ENCODE results near the gene CAB39L. TPM values are rescaled to one million over a fixed set of nuclear protein-coding genes. Genes with fewer than 3 reads are reported as not detected.

The CAB39L gene
- total RNA-seq, 2 experiments from 2014 or later, result 3.8 to 4.5 TPM

DNA sequence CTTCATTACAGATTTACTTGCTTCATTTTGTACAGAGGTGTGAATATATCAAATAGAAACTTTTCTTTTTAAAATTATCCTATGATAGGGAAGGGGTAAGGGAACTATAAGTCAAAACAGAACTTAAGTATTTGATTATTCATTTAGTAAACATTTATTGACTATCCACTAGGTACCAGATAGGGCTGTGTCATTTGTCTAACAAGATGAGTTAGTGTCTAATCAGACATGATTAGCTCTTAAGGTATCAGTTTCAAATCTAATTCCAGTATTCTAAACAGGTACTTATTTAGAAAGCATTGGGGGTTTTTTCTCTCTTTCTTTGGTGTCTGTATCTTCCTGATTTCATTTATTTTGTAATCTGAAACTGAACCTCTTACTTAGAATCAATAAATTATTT lies 164.0 kb downstream of the CAB39L start:
- intact Hi-C loops (cut with micrococcal nuclease), result loop anchor here (5.0 kb wide), 1 partner anchor 683 kb away; no protein-coding TSS in a partner anchor
- no peak for DNase-seq
- Mint-ChIP-seq H3K27ac (no peak overlapping the region), H3K9me3 (no peaks in the 10 kb centered on the region), H3K36me3 (ENCODE audit: low read depth) (peaks cover 7% of the 10 kb centered on the region), H3K27me3 (ENCODE audit: low read depth) (no peaks in the 10 kb centered on the region), H3K4me1 (ENCODE audit: low read depth) (no peaks in the 10 kb centered on the region), H3K4me3 (no peak overlapping the region)
- CTCF ChIA-PET, result interaction anchor here (0.7 to 4.0 kb wide), 14 partner anchors 10 to 328 kb away, joined by 3 to 19 read pairs (median 6); partner anchors contain the start of gene CDADC1

GRCh38 chr13:49279112-49279511 lies 164.8 kb downstream of the CAB39L start:
- intact Hi-C loops (cut with micrococcal nuclease), result no loop called here
- Mint-ChIP-seq H3K4me3 (no peak overlapping the region), H3K36me3 (ENCODE audit: low read depth) (peaks cover 7% of the 10 kb centered on the region), H3K9me3 (no peaks in the 10 kb centered on the region), H3K27me3 (ENCODE audit: low read depth) (no peaks in the 10 kb centered on the region), H3K27ac (no peak overlapping the region), H3K4me1 (ENCODE audit: low read depth) (no peaks in the 10 kb centered on the region)
- no peak for DNase-seq
- CTCF ChIA-PET, result interaction anchor here (0.6 to 2.5 kb wide), 11 partner anchors 12 to 296 kb away, joined by 3 to 7 read pairs (median 4); no protein-coding TSS in a partner anchor

DNA sequence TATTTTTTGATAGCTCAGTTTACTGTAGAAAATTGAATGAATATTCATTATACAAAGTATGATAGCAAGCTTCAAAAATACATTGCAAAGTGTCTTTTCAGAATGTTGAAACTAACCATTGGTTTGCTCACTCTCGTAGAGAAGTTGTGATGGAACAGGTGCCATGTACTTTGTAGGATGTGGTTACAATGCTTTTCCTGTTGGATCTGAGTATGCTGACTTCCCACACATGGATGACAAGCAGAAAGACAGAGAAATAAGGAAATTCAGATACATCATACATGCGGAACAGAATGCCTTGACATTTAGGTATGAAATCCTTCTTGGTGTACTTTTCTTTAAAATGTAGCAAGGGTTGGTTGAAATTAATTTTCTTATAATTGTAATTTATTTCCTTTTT lies 165.7 kb downstream of the CAB39L start:
- no peak overlapping the region for H3K4me3 Mint-ChIP-seq
- H3K27me3 Mint-ChIP-seq (ENCODE audit: low read depth), result no peaks in the 10 kb centered on the region
- no peaks in the 10 kb centered on the region for H3K9me3 Mint-ChIP-seq
- CTCF ChIA-PET, result interaction anchor here (1.0 to 2.5 kb wide), 6 partner anchors 31 to 295 kb away, joined by 3 to 7 read pairs (median 4); partner anchors contain the start of gene CDADC1
- intact Hi-C loops (cut with micrococcal nuclease), result no loop called here
- no peak for DNase-seq
- no peaks in the 10 kb centered on the region for H3K4me1 Mint-ChIP-seq (ENCODE audit: low read depth)
- H3K27ac Mint-ChIP-seq, result no peak overlapping the region
- peaks cover 5% of the 10 kb centered on the region for H3K36me3 Mint-ChIP-seq (ENCODE audit: low read depth)

- Mint-ChIP-seq H3K27ac (no peak overlapping the region), H3K9me3 (no peaks in the 10 kb centered on the region), H3K27me3 (ENCODE audit: low read depth) (no peaks in the 10 kb centered on the region), H3K4me1 (ENCODE audit: low read depth) (peaks cover 11% of the 10 kb centered on the region), H3K36me3 (ENCODE audit: low read depth) (peaks cover 8% of the 10 kb centered on the region), H3K4me3 (no peak overlapping the region)
- CTCF ChIA-PET, result interaction anchor here (1.4 kb wide), 1 partner anchor 9 kb away, joined by 4 read pairs; no protein-coding TSS in a partner anchor
- intact Hi-C loops (cut with micrococcal nuclease), result no loop called here
- DNase-seq, result no peak
Measured at GRCh38 chr13:49272296-49272695, 171.6 kb downstream of the CAB39L start.

- Mint-ChIP-seq H3K9me3 (no peaks in the 10 kb centered on the region), H3K4me3 (no peak overlapping the region), H3K36me3 (ENCODE audit: low read depth) (peaks cover 8% of the 10 kb centered on the region), H3K4me1 (ENCODE audit: low read depth) (peaks cover 11% of the 10 kb centered on the region), H3K27ac (no peak overlapping the region), H3K27me3 (ENCODE audit: low read depth) (no peaks in the 10 kb centered on the region)
- DNase-seq, result no peak
- CTCF ChIA-PET, result interaction anchor here (0.6 to 2.3 kb wide), 4 partner anchors 9 to 920 kb away, joined by 3 to 8 read pairs (median 4); no protein-coding TSS in a partner anchor
- intact Hi-C loops (cut with micrococcal nuclease), result no loop called here
Measured at GRCh38 chr13:49271264-49271663, 172.6 kb downstream of the CAB39L start.

DNA sequence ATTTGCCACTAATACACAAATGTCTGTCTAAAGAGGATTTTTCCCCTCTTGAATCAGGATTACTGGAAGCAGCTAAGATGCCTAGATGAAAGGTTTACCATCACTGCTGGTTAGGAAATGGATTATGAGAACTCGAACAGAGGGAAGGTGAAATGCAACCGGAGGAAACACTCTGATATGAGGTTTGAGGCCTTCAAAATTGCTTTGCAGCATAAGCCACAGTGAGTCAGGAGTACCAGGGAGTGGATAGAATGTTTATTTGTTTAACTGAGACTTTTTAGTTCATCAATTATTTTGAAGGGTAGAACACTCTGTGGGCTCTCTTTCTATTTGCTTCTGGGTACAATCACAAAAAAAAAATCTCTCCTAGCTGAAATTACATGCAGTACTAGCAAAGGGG lies 178.0 kb downstream of the CAB39L start:
- intact Hi-C loops (cut with micrococcal nuclease), result no loop called here
- Mint-ChIP-seq H3K9me3 (no peaks in the 10 kb centered on the region), H3K27ac (no peak overlapping the region), H3K36me3 (ENCODE audit: low read depth) (peaks cover 19% of the 10 kb centered on the region), H3K4me3 (no peak overlapping the region), H3K4me1 (ENCODE audit: low read depth) (peaks cover under 1% of the 10 kb centered on the region), H3K27me3 (ENCODE audit: low read depth) (no peaks in the 10 kb centered on the region)
- CTCF ChIA-PET, result no interaction called here
- DNase-seq, result no peak

- no peak overlapping the region for H3K27ac Mint-ChIP-seq
- H3K4me3 Mint-ChIP-seq, result no peak overlapping the region
- no peaks in the 10 kb centered on the region for H3K9me3 Mint-ChIP-seq
- intact Hi-C loops (cut with micrococcal nuclease), result no loop called here
- peaks cover 8% of the 10 kb centered on the region for H3K4me1 Mint-ChIP-seq (ENCODE audit: low read depth)
- no peak for DNase-seq
- H3K36me3 Mint-ChIP-seq (ENCODE audit: low read depth), result peaks cover 30% of the 10 kb centered on the region
- CTCF ChIA-PET, result interaction anchor here (0.7 kb wide), 1 partner anchor 277 kb away, joined by 3 read pairs; no protein-coding TSS in a partner anchor
- H3K27me3 Mint-ChIP-seq (ENCODE audit: low read depth), result no peaks in the 10 kb centered on the region
Measured at GRCh38 chr13:49262634-49263033, 181.2 kb downstream of the CAB39L start.

GRCh38 chr13:49259586-49259985 lies 184.3 kb downstream of the CAB39L start:
- CTCF ChIA-PET, result no interaction called here
- H3K9me3 Mint-ChIP-seq, result no peaks in the 10 kb centered on the region
- DNase-seq, result no peak
- intact Hi-C loops (cut with micrococcal nuclease), result no loop called here
- no peaks in the 10 kb centered on the region for H3K27me3 Mint-ChIP-seq (ENCODE audit: low read depth)
- H3K4me1 Mint-ChIP-seq (ENCODE audit: low read depth), result peaks cover 27% of the 10 kb centered on the region
- peaks cover 49% of the 10 kb centered on the region for H3K36me3 Mint-ChIP-seq (ENCODE audit: low read depth)
- no peak overlapping the region for H3K4me3 Mint-ChIP-seq
- H3K27ac Mint-ChIP-seq, result no peak overlapping the region

Other genes starting within 250 kb of the CAB39L start
- gene MLNR, start 223.7 kb downstream of the CAB39L start, total RNA-seq, result not detected
- 10 to 100 TPM; 13.2 to 14.7 TPM for gene CDADC1, start 196.1 kb downstream of the CAB39L start, total RNA-seq
- 10 to 100 TPM; 15.8 to 16.2 TPM for gene SETDB2, start 210 bp upstream of the CAB39L start, total RNA-seq
- 10 to 100 TPM; 91.4 to 96.9 TPM for gene PHF11, start 51.9 kb upstream of the CAB39L start, total RNA-seq
- gene RCBTB1, start 141.5 kb upstream of the CAB39L start, total RNA-seq, result 10 to 100 TPM; 17.8 to 19.2 TPM
- gene ARL11, start 184.4 kb upstream of the CAB39L start, total RNA-seq, result under 1 TPM; 0.62 to 0.72 TPM
- gene EBPL, start 247.4 kb upstream of the CAB39L start, total RNA-seq, result 10 to 100 TPM; 46.8 to 49.3 TPM

Data from activated naive CD4-positive, alpha-beta T cell treated with anti-CD3 and anti-CD28 coated beads for 36 hours (primary cell).